HCT116 (cell line): Measurements from ENCODE around the gene FRMD3. TPM values are rescaled to one million over a fixed set of nuclear protein-coding genes. Genes with fewer than 3 reads are reported as not detected.

Source experiments
- ATAC-seq: fragments of 200-7000 bp; cut with Tn5 transposase; 2 replicates; pipeline ENCODE4 v1.9.1; 2020; ENCODE audit warnings: mild to moderate bottlenecking, moderate library complexity
- BruUV-seq: library from RNA; stranded (reverse); fragments of 400-500 nt; replicated peaks from 2 replicates; lab custom pipeline; 2021; lab: Mats Ljungman, UMichigan
- CTCF ChIA-PET: fragments of 300-600 bp; sonication (Branson Sonifier 250); formaldehyde crosslinking; loops from one replicate; lab custom pipeline; 2021; ENCODE audit warnings: antibody characterized with exemption; lab: Charles Lee
- POLR2A ChIA-PET: fragments of 300-600, 350-600 bp; sonication (Branson Sonifier 250); formaldehyde crosslinking; loops from one replicate; lab custom pipeline; 2021; ENCODE audit warnings: antibody characterized with exemption; lab: Charles Lee
- RAD21 ChIA-PET, 2 experiments: fragments of 300-600 bp; sonication (Branson Sonifier 250); formaldehyde crosslinking; loops; one replicate each; lab custom pipeline; 2023; ENCODE audit warnings: low total read pairs in 2 of 2; ENCODE audit not compliant: uncharacterized antibody in 2 of 2, unreplicated experiment in 2 of 2, low non-redundant PET in 1 of 2; lab: Charles Lee
- DNase-seq: peaks from one replicate; pipeline ENCODE4 v3.0.0-alpha.2; 2010; ENCODE audit warnings: low read depth, low spot score
- H2AFZ ChIP-seq: fragments of 200-600 bp; shearing (Covaris generic), sonication (generic); 2 replicates; pipeline ENCODE4 v1.6.1; 2017; ENCODE audit warnings: low read depth, mixed run types, mixed read lengths, antibody characterized with exemption, low read length; ENCODE audit not compliant: poor library complexity, severe bottlenecking
- H3K27ac ChIP-seq: 2 replicates; pipeline ENCODE4 v1.5.1; 2012; ENCODE audit warnings: low read depth, low read length
- H3K27me3 ChIP-seq: fragments of 200-600 bp; sonication (generic); 2 replicates; pipeline ENCODE4 v1.6.1; 2016; ENCODE audit warnings: mixed run types, low read length, mixed read lengths; ENCODE audit not compliant: insufficient read depth
- H3K36me3 ChIP-seq, 2 experiments: fragments of 200-500 bp in 1 of 2; fragments of 200-600 bp in 1 of 2; sonication (Bioruptor generic) in 1 of 2; sonication (generic) in 1 of 2; 2 replicates each; pipeline versions ENCODE4 v1.5.1 to v1.6.1; 2014 to 2016; ENCODE audit warnings: low read length in 2 of 2, inconsistent platforms in 1 of 2, mixed read lengths in 1 of 2, mixed run types in 1 of 2; ENCODE audit not compliant: insufficient read depth in 2 of 2, control insufficient read depth in 1 of 2
- H3K4me1 ChIP-seq, 2 experiments: fragments of 200-600 bp in 1 of 2; sonication (generic) in 1 of 2; 2 replicates each; pipeline versions ENCODE4 v1.5.1 to v1.6.1; 2012 to 2017; ENCODE audit warnings: low read length in 2 of 2, inconsistent platforms in 1 of 2, mild to moderate bottlenecking in 1 of 2, mixed read lengths in 1 of 2, mixed run types in 1 of 2, moderate library complexity in 1 of 2; ENCODE audit not compliant: insufficient read depth in 2 of 2, control insufficient read depth in 1 of 2
- H3K4me2 ChIP-seq: fragments of 200-600 bp; sonication (generic); 2 replicates; pipeline ENCODE4 v1.6.1; 2017; ENCODE audit warnings: mixed run types, low read length, mixed read lengths
- H3K4me3 ChIP-seq, 2 experiments: fragments of 200-600 bp in 1 of 2; sonication (generic) in 1 of 2; replicated peaks in 1 of 2; 2 replicates each; pipeline ENCODE4 v1.5.1; 2011 to 2016; ENCODE audit warnings: low read length in 2 of 2, control low read depth in 1 of 2, low read depth in 1 of 2, mild to moderate bottlenecking in 1 of 2, mixed read lengths in 1 of 2, mixed run types in 1 of 2
- H3K79me2 ChIP-seq: fragments of 200-600 bp; sonication (generic); 2 replicates; pipeline ENCODE4 v1.6.1; 2017; ENCODE audit warnings: mild to moderate bottlenecking, mixed run types, low read length, moderate library complexity, mixed read lengths; ENCODE audit not compliant: insufficient read depth
- H3K9ac ChIP-seq: fragments of 200-600 bp; sonication (generic); 2 replicates; pipeline ENCODE4 v1.6.1; 2016; ENCODE audit warnings: low read length, mixed read lengths
- H3K9me2 ChIP-seq: fragments of 200-600 bp; sonication (generic), shearing (Covaris generic); 2 replicates; pipeline ENCODE4 v1.6.1; 2017; ENCODE audit warnings: mixed run types, mild to moderate bottlenecking, moderate library complexity; ENCODE audit not compliant: insufficient read depth
- H3K9me3 ChIP-seq, 2 experiments: fragments of 200-500 bp in 1 of 2; fragments of 200-600 bp in 1 of 2; sonication (Bioruptor generic) in 1 of 2; sonication (generic) in 1 of 2; 2 replicates each; pipeline ENCODE4 v1.6.1; 2014 to 2017; ENCODE audit warnings: low read length in 2 of 2, mixed read lengths in 2 of 2, inconsistent platforms in 1 of 2, low read depth in 1 of 2, mild to moderate bottlenecking in 1 of 2, mixed run types in 1 of 2, moderate library complexity in 1 of 2; ENCODE audit not compliant: control insufficient read depth in 1 of 2, insufficient read depth in 1 of 2
- H4K20me1 ChIP-seq: fragments of 200-600 bp; sonication (generic), shearing (Covaris generic); 2 replicates; pipeline ENCODE4 v1.6.1; 2017; ENCODE audit warnings: mixed run types, mild to moderate bottlenecking, moderate library complexity; ENCODE audit not compliant: insufficient read depth
- CBX3 ChIP-seq: IDR thresholded peaks from 2 replicates; pipeline ENCODE4 v1.6.1; 2012; ENCODE audit warnings: low read depth
- CEBPB ChIP-seq: IDR thresholded peaks from 2 replicates; pipeline ENCODE4 v1.6.1; 2012; ENCODE audit warnings: low read depth
- ELF1 ChIP-seq: IDR thresholded peaks from 2 replicates; pipeline ENCODE4 v1.6.1; 2012; ENCODE audit warnings: low read depth, borderline replicate concordance
- EZH2phosphoT487 ChIP-seq: fragments of 200-600 bp; IDR thresholded peaks from 2 replicates; pipeline ENCODE4 v1.6.1; 2018; ENCODE audit warnings: antibody characterized with exemption, borderline replicate concordance
- POLR2A ChIP-seq: IDR thresholded peaks from 2 replicates; pipeline ENCODE4 v1.7.0; 2011; ENCODE audit warnings: borderline replicate concordance; ENCODE audit not compliant: insufficient read depth, insufficient read length; ENCODE audit errors: extremely low read depth
- RAD21 ChIP-seq: IDR thresholded peaks from 2 replicates; pipeline ENCODE4 v1.6.1; 2012; ENCODE audit warnings: low read depth, mild to moderate bottlenecking
- SIN3A ChIP-seq: IDR thresholded peaks from 2 replicates; pipeline ENCODE4 v1.6.1; 2012; ENCODE audit warnings: low read depth
- SRF ChIP-seq: IDR thresholded peaks from 2 replicates; pipeline ENCODE4 v1.6.1; 2012; ENCODE audit warnings: low read depth
- intact Hi-C: fragments of 100-400 bp; cut with micrococcal nuclease; formaldehyde crosslinking; loops from 2 replicates; pipeline ENCODE4 v1.10.0; 2022
- total RNA-seq: library from RNA; stranded (reverse); gene quantifications from one replicate; pipeline ENCODE4 v1.2.1, GENCODE V29; 2021; ENCODE audit not compliant: unreplicated experiment
- TF ChIP-seq, protein P1 (sequence below), 3 experiments: fragments of 200-600 bp in 1 of 3; sonication (generic) in 1 of 3; IDR thresholded peaks in 2 of 3; conservative IDR thresholded peaks in 1 of 3; 2 replicates each; pipeline ENCODE4 v1.5.1; 2012 to 2017; ENCODE audit warnings: low read depth in 2 of 3, low read length in 2 of 3, antibody characterized with exemption in 1 of 3, borderline replicate concordance in 1 of 3, control low read depth in 1 of 3, mild to moderate bottlenecking in 1 of 3, mixed read lengths in 1 of 3, mixed run types in 1 of 3, moderate library complexity in 1 of 3; ENCODE audit not compliant: insufficient read depth in 1 of 3
- TF ChIP-seq, protein P2 (sequence below): IDR thresholded peaks from 2 replicates; pipeline ENCODE4 v1.6.1; 2012; ENCODE audit warnings: low read depth
- TF ChIP-seq, protein P3 (sequence below): IDR thresholded peaks from 2 replicates; pipeline ENCODE4 v1.6.1; 2012

The FRMD3 gene
- total RNA-seq, 1 experiment from 2014 or later, result 0.89 TPM

DNA sequence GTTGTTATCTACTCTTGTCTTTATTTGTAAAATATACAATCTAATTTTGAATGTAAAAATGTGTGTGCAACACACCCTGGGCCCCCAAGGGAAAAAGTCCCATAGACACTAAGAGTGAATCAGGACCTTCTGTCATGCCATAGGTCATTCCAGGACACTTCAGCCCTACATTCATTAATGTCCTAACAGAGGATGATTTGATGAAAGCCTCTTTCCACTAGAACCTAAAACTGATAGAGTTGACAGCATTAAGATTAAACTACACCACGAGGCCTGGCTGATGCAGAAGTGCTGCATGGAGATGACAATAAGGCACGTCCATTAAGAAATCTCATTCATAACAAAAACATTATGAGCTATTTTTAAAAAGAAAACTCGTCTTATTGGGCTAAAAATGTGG, 46.2 kb downstream of the FRMD3 start:
- Histone ChIP-seq H3K4me3 (no peak overlapping the region), H3K27me3 (no peaks in the 10 kb centered on the region), H3K9me2 (no peaks in the 10 kb centered on the region), H3K4me2 (no peak overlapping the region), H3K9me3 (no peaks in the 10 kb centered on the region), H3K36me3 (no peaks in the 10 kb centered on the region), H4K20me1 (no peaks in the 10 kb centered on the region), H2AFZ (no peak overlapping the region), H3K79me2 (no peaks in the 10 kb centered on the region), H3K27ac (no peak overlapping the region), H3K4me1 (no peaks in the 10 kb centered on the region), H3K9ac (no peak overlapping the region)
- ChIA-PET POLR2A (no interaction called here), CTCF (no interaction called here), RAD21 (no interaction called here)
- no TSS peak for BruUV-seq
- no peak for DNase-seq
- intact Hi-C loops, result no loop called here
- TF ChIP-seq EZH2phosphoT487 (no peak), CBX3 (no peak), SRF (no peak), RAD21 (no peak), SIN3A (no peak), ELF1 (no peak), POLR2A (no peak), CEBPB (no peak)
- TF ChIP-seq, protein P1, sequence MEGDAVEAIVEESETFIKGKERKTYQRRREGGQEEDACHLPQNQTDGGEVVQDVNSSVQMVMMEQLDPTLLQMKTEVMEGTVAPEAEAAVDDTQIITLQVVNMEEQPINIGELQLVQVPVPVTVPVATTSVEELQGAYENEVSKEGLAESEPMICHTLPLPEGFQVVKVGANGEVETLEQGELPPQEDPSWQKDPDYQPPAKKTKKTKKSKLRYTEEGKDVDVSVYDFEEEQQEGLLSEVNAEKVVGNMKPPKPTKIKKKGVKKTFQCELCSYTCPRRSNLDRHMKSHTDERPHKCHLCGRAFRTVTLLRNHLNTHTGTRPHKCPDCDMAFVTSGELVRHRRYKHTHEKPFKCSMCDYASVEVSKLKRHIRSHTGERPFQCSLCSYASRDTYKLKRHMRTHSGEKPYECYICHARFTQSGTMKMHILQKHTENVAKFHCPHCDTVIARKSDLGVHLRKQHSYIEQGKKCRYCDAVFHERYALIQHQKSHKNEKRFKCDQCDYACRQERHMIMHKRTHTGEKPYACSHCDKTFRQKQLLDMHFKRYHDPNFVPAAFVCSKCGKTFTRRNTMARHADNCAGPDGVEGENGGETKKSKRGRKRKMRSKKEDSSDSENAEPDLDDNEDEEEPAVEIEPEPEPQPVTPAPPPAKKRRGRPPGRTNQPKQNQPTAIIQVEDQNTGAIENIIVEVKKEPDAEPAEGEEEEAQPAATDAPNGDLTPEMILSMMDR (IDR thresholded peaks at IDR 0.05 in 2 of 3, conservative IDR thresholded peaks at IDR 0.05 in 1 of 3; ENCODE audit: borderline replicate concordance in 1 of 3, insufficient read depth in 1 of 3, low read depth in 2 of 3, low read length in 2 of 3), result no peak
- TF ChIP-seq, protein P2, sequence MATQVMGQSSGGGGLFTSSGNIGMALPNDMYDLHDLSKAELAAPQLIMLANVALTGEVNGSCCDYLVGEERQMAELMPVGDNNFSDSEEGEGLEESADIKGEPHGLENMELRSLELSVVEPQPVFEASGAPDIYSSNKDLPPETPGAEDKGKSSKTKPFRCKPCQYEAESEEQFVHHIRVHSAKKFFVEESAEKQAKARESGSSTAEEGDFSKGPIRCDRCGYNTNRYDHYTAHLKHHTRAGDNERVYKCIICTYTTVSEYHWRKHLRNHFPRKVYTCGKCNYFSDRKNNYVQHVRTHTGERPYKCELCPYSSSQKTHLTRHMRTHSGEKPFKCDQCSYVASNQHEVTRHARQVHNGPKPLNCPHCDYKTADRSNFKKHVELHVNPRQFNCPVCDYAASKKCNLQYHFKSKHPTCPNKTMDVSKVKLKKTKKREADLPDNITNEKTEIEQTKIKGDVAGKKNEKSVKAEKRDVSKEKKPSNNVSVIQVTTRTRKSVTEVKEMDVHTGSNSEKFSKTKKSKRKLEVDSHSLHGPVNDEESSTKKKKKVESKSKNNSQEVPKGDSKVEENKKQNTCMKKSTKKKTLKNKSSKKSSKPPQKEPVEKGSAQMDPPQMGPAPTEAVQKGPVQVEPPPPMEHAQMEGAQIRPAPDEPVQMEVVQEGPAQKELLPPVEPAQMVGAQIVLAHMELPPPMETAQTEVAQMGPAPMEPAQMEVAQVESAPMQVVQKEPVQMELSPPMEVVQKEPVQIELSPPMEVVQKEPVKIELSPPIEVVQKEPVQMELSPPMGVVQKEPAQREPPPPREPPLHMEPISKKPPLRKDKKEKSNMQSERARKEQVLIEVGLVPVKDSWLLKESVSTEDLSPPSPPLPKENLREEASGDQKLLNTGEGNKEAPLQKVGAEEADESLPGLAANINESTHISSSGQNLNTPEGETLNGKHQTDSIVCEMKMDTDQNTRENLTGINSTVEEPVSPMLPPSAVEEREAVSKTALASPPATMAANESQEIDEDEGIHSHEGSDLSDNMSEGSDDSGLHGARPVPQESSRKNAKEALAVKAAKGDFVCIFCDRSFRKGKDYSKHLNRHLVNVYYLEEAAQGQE, result no peak
- TF ChIP-seq, protein P3, sequence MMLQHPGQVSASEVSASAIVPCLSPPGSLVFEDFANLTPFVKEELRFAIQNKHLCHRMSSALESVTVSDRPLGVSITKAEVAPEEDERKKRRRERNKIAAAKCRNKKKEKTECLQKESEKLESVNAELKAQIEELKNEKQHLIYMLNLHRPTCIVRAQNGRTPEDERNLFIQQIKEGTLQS, result no peak
- ATAC-seq, result no peak
